Left hindlimb (tissue), 1 donor: ENCODE measurements around the gene RTCB.
"Not testable (repeated sequence)": the region's sequence is repeated elsewhere in the genome, so short reads cannot be mapped to it uniquely, and the experiment has no call there.

Experiments
- DNase-seq: peaks from one replicate; pipeline ENCODE4 v3.0.0-alpha.2; 2018

RTCB gene

DNA sequence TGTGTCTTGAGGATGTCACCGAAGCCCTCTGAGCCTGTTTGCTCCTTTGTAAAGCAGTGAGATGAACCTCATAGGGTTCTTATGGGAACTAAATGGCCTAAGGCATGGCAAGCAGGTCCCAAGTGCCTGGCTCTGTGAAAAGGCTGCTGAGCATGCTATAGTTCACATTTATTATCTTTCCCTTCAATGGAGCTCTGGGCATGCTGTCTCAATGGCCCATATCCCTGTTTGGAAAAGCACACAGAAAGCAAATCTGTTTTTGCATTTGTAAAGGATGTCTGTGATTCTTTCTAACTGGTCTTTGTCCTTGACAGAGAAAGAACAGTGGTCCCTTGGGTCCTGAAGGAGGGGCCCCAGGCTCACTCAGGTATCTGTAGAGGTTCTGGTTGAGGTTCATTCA is 26.4 kb downstream of the RTCB start:
- no peak for DNase-seq

DNA sequence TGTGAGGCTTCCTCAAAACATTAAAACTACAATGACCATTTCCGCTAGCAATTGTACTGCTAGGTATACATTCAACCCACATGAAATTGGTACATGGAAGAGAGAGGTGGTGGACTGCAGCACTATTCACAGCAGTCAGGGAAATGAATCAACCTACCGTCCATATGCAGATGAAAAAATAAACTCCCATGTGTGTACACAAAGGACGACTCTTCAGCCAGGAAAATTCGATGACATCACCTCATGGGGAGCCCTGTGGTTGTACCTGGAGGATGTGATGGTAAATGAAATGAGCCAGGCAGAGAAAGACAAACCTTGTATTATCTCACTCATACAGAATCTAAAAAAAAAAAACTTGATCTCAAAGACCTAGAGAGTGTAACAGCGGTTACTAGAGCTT is 31.1 kb downstream of the RTCB start:
- no peak for DNase-seq

- peak; percentile 65 for DNase-seq
Observed at GRCh38 chr22:32378707-32379272, 33.3 kb downstream of the RTCB start.

- DNase-seq, result no peak
Observed at GRCh38 chr22:32376681-32377080, 35.4 kb downstream of the RTCB start.

- no peak for DNase-seq
Observed at GRCh38 chr22:32375678-32376450, 36.2 kb downstream of the RTCB start.

GRCh38 chr22:32364210-32364609 is 47.8 kb downstream of the RTCB start:
- no peak for DNase-seq

- DNase-seq, result no peak
Observed at GRCh38 chr22:32361257-32361656, 50.8 kb downstream of the RTCB start.

DNA sequence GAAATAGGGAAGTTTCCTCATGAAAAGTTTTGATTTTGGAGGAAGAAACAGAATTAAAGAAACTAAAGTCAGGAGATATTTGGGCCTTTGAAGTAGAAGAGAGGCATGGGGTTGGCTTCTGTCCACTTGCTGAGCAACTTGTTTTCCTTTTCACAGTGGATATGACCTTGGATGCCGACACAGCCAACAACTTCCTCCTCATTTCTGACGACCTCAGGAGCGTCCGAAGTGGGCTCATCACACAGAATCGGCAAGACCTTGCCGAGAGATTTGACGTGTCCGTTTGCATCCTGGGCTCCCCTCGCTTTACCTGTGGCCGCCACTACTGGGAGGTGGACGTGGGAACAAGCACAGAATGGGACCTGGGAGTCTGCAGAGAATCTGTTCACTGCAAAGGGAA is 52.0 kb downstream of the RTCB start:
- not testable (repeated sequence) for DNase-seq

GRCh38 chr22:32357567-32357966 is 54.5 kb downstream of the RTCB start, which contains the start of gene RFPL3:
RFPL3 (plus strand) TSS chr22:32357867; CDS start chr22:32358072, 205 bp downstream.
- DNase-seq, result not testable (repeated sequence)

DNA sequence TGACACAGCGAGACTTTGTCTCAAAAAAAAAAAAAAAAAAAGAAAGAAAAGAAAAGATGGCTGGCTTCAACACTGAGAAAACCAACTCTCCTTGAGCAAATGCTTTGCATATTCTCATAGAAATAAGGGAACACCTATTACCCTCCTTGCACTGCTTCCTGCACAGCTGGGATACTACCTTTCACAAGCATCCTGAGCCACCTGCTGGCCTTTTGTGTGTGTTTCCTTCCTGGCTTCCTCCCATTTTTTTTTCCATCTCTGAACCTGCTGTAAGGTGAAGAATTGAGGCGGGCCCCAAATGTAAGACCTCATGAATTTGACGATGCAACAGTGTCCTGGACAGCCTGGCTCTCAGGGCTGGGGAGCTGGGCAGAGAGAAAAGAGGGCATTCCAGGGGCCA is 56.3 kb downstream of the RTCB start:
- DNase-seq, result no peak

DNA sequence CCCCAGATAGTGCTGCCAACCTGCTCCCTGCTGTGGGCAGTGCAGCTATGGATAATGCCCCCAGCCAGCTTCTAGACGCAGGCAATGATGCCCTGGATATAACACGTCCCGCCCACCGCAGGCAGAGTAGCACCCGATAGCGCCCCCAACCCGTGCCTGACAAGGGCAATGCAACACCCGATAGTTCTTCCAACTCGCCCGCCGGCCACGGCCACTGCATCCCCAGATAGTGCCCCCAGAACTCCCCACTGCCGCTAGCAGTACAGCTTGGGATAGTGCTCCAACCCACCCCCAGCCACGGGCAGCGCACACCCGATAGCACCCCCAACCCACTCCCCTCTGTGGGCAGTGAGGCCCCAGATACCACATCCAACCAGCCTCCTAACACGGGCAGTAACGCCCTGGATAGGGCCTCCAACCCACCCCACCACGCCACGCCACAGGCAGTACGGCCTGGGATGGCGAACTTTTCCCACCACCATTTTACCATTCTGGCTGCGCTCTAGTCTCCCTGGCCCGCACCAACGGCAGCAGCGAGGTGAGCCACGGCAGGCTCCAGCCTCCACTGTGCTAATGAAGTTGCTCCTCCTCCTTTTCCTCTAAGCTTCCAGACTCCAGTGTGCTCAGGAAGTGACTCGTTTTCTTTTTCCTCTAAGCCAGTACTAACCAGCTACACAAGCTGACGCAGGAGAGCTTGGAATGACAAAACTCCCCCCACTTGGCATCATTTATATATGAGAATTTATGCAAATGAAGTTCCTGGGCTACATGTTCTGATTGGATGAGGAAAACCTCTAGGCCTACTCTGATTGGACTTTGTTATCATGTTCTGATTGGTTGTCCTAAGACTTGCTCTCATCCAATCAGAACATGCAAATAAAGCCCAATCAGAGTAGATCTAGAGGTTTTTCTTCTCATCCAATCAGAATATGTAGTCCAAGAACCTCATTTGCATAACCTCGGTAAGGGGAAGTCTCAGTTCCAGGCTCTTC is 57.4 kb downstream of the RTCB start:
- no peak for DNase-seq

DNA sequence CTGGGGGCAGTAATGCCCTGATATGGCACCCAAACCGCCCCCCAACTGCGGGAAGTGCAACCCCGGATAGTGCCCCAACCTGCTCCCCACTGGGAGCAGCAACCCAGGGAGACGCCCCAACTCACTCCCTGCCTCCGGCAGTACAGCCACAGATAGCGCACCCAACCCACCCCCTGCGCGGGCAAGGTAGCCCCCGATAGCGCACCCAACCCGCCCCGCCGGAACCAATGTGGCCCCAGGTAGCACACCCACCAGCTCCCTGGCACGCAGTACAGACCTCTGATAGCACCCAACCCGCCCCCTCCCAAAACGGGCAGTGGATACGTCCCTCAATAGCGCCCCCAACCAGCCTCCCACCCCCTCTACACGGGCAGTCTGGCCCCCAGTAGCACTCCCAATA is 58.2 kb downstream of the RTCB start:
- DNase-seq, result no peak

- DNase-seq, result no peak
Observed at GRCh38 chr22:32353292-32353691, 58.8 kb downstream of the RTCB start.

GRCh38 chr22:32352681-32353080 is 59.4 kb downstream of the RTCB start:
- DNase-seq, result no peak

DNA sequence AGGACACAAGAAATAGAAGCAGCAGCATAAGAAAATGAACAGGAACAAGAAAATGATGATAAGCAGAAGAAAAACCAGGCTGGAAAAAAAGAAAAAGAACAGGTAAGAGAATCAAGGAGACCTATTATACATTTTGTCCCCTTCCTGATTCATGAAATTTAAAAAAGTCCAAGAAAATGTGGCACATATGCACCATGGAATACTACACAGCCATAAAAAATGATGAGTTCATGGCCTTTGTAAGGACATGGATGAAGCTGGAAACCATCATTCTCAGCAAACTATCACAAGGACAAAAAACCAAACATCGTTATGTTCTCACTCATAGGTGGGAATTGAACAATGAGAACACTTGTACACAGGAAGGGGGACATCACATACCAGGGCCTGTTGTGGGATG is 60.2 kb downstream of the RTCB start:
- not testable (repeated sequence) for DNase-seq

GRCh38 chr22:32348031-32348611 is 63.9 kb downstream of the RTCB start:
- DNase-seq, result no peak

GRCh38 chr22:32343941-32344340 is 68.1 kb downstream of the RTCB start:
- no peak for DNase-seq

DNA sequence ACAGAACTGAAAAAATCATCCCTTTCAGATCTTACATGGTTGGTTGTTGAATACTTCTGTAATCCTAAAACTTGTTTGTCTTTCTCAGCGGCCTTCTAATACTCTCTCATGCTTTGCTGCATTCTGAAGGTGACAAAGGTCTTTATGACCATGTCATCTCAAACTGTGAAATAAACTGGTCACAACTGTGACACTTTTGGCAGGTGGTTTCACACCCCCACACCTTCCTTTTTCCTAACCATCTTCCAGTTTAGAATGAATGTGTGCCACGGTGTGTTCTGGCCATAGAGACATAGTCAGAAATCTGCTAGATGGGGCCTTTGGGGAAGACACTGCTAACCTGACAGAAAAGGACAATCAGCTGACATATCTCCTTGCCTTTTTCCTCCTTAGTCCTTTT is 69.1 kb downstream of the RTCB start:
- no peak for DNase-seq

- DNase-seq, result no peak
Observed at GRCh38 chr22:32341122-32341740, 70.8 kb downstream of the RTCB start.

DNA sequence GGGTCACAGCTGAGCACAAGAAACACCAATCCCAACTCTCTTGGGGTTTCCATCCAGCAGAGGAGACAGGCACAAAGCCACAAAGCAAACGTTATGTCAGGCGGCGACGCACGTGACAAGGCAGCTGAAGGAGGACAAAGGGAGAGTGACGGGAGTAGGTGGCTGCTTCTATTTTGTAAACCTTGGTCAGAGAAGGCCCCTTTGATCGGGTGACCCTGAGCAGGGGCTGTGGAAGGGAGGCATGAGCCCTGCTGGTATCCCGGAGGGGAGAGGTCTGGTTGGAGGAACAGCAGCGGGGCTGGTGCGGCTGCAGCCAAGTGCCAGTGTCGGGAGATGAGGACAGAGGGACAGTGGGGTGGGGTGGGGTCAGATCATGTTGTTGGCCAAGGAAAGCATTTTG is 71.6 kb downstream of the RTCB start:
- DNase-seq, result no peak

- DNase-seq, result no peak
Observed at GRCh38 chr22:32339190-32340012, 72.6 kb downstream of the RTCB start.

- no peak for DNase-seq
Observed at GRCh38 chr22:32338757-32339156, 73.3 kb downstream of the RTCB start.
